ENCODE measurements around the gene RBM44.
"Not testable (repeated sequence)": the region's sequence is repeated elsewhere in the genome, so short reads cannot be mapped to it uniquely, and the experiment has no call there.

Gene RBM44

DNA sequence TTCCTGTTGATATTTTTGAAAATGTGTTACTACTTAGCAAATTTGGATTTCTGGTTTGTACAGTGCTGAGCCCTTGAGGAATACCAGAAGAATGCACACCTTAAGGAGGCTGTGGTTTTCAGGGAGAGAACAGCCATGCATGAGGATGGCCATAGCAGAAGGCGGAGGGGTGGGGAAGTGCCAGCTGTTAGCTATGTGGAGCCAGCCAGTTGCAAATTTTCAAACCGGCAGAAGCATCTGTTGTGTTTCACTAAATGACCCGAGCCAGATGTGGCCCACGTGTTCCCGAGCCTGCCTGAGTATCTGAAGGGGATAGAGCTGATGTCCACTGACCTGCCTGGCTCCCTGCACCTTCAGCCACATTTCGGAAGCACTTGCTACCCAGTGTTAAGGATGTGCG is 16.4 kb upstream of the RBM44 start:
- no peak for DNase-seq (ENCODE audit: low spot score)

- not testable (repeated sequence) for DNase-seq (ENCODE audit: low spot score)
Measured at GRCh38 chr2:237783678-237784077, 14.9 kb upstream of the RBM44 start.

DNA sequence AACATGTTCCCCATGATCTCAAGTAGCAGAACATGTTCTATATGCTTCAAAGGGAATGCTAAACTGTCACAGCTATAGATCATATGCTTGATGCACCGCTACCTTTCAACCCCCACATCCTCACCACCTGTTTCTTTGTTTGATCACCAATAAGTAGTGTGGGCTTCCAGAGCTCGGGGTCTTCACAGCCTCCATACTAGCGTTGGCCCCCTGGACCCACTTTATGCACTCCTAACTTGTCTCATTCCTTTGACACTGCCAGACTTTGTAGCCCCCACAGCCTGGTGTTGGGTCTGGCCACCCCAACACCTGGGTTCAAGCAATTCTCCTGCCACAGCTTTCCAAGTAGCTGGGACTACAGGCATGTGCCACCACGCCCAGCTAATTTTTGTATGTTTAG is 11.6 kb upstream of the RBM44 start:
- no peak for DNase-seq (ENCODE audit: low spot score)

- no peak for DNase-seq (ENCODE audit: low spot score)
Measured at GRCh38 chr2:237790353-237790752, 8.2 kb upstream of the RBM44 start.

- DNase-seq (ENCODE audit: low spot score), result no peak
Measured at GRCh38 chr2:237791977-237792727, 6.4 kb upstream of the RBM44 start.

DNA sequence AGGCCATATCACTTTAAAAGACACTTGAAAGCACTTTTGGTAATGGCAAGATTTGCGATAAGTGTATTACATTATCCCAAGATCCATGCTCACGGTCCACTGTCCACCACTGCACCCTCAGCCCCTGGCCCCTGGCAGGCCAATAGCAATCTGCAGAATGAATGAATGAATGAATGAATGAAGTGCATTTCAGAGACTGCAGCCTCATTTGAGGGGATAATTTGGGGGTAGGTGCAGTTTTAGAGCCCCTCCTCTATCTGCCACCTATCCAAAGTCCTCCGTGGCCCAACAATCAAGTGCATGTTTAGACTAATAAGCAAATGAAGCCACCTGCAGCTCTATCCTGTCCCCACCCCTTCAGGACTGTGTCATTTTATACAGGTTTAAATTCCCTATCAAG is 1.3 kb upstream of the RBM44 start:
- DNase-seq (ENCODE audit: low spot score), result no peak

- DNase-seq (ENCODE audit: low spot score), result no peak
Measured at GRCh38 chr2:237799060-237799428, 465 bp downstream of the RBM44 start.

DNA sequence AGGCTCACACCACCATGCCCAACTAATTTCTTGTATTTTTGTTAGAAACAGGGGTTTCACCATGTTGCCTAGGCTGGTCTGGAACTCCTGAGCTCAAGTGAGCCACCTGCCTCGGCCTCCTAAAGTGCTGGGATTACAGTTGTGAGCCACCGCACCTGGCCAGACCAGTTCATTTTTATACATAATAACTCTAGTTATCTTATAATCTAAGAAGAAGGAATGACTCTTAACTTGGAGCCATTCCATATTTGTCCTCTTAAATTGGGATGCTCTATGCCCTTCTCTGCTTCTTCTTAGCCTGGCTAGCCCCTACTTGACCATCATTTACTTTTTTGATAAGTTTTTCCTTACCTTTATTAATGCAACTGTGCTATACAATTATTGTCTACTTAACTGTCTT is 2.9 kb downstream of the RBM44 start:
- no peak for DNase-seq (ENCODE audit: low spot score)

GRCh38 chr2:237806334-237806733 is 7.8 kb downstream of the RBM44 start:
- DNase-seq (ENCODE audit: low spot score), result no peak

DNA sequence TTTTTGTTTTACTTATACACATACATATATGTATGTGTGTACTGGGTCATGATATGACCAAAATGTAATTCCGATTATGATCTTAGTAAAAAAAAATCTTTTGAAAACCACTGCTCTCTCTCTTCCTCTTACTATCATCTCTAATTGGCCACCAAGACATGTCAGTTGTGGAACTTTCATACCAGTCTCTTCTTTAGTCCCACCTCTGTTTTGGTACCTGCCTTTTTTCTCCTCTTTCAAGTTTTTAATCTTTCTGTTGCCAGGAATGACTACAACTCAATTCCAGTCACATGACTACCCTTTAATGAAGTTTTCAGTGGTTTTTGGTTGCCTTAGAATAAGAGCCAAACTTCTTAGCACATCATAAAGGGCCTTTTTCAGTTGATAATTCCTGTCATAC is 17.1 kb downstream of the RBM44 start:
- DNase-seq (ENCODE audit: low spot score), result no peak

GRCh38 chr2:237816531-237816930 is 18.0 kb downstream of the RBM44 start:
- DNase-seq (ENCODE audit: low spot score), result no peak

DNA sequence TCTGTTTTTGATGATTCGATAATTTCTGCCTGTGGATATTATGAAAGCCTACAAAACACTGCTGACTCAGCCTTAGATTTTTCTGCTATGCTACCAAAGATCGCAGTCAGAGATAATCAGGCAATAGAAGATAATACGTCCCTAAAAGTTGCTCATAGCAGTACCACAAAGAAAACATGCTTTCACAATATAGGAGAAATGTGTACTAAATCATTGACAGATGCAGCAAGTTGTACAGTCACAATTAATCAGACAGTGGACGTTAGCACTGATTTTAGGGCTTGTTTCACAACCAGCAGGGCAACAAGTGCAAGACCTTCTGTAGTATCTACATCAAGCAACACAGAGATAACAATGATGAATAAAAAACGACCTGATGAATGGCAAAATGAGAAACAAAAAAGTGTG is 19.5 kb downstream of the RBM44 start:
- DNase-seq (ENCODE audit: low spot score), result no peak

- no peak for DNase-seq (ENCODE audit: low spot score)
Measured at GRCh38 chr2:237819231-237819630, 20.7 kb downstream of the RBM44 start.

DNA sequence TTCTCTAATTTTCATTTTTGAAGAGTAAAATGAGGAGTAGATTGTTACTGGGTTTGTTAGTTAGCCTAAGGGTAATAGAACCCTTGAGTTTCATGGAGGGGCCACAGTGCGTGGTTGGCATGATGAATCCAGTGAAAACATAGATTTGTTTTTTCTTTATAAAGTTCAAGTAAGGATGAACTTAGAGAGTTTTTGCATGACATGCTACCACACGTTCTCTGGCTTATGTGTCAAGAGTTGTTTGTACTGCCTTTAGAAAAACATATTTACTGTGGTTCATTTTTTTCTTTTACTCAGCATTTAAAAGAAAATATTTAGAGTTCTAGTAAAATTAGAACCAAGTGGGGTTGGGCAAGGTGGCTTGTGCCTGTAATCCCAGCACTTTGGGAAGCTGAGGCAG is 21.8 kb downstream of the RBM44 start:
- no peak for DNase-seq (ENCODE audit: low spot score)

GRCh38 chr2:237823544-237823943 is 25.0 kb downstream of the RBM44 start:
- no peak for DNase-seq (ENCODE audit: low spot score)

GRCh38 chr2:237824085-237824484 is 25.5 kb downstream of the RBM44 start:
- no peak for DNase-seq (ENCODE audit: low spot score)

GRCh38 chr2:237827421-237827987 is 28.9 kb downstream of the RBM44 start:
- no peak for DNase-seq (ENCODE audit: low spot score)

- no peak for DNase-seq (ENCODE audit: low spot score)
Measured at GRCh38 chr2:237830522-237830921, 31.9 kb downstream of the RBM44 start.

GRCh38 chr2:237833546-237833945 is 35.0 kb downstream of the RBM44 start:
- DNase-seq (ENCODE audit: low spot score), result no peak

DNA sequence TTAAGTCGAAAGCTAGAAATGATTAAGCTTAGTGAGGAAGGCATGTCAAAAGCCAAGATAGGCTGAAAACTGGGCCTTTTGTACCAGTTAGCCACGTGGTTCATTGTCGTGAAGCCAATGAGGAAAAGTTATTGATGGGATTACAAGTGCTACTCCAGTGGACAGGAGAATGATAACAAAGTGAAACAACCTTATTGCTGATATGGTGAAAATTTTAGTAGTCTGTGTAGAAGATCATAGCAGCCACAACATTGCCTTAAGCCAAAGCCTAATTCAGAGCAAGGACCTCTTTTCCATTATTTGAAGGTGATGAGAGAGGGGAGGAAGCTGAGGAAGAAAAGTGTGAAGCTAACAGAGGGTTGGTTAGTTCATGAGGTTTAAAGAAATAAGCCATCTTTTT is 36.8 kb downstream of the RBM44 start:
- DNase-seq (ENCODE audit: low spot score), result no peak

- DNase-seq (ENCODE audit: low spot score), result no peak
Measured at GRCh38 chr2:237841051-237841450, 42.5 kb downstream of the RBM44 start.

- not testable (repeated sequence) for DNase-seq (ENCODE audit: low spot score)
Measured at GRCh38 chr2:237848940-237849339, 50.4 kb downstream of the RBM44 start.

DNA sequence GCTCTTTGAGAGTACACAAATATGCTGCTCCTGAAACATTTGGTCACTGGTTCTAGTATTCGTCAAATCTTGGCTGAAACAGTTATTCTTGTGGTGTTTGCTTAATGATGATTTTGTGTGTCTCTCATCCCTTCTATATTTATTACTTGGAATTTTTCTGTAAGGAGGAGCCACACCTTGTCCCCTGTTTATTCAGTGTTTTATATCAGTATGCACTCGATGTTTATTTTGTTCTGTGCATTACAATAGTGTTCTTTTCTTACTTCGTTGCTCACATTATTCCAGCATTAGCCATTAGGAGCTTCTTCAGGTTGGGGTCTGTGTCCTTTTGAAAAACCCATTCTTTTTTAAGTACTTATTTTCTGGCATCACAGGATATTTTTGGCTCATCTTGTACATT is 55.7 kb downstream of the RBM44 start:
- no peak for DNase-seq (ENCODE audit: low spot score)

GRCh38 chr2:237857791-237858190 is 59.2 kb downstream of the RBM44 start:
- no peak for DNase-seq (ENCODE audit: low spot score)
